Measurements from ENCODE around the gene CAPN14. TPM values are rescaled to one million over a fixed set of nuclear protein-coding genes. Genes with fewer than 3 reads are reported as not detected.

The CAPN14 gene
- total RNA-seq, 1 experiment from 2014 or later, result 0.05 TPM

- Histone ChIP-seq H3K4me1 (ENCODE audit: control insufficient read depth, insufficient read depth, low read length) (no peaks in the 10 kb centered on the region; the same call in 1 of the 2 replicates), H3K27ac (ENCODE audit: low read length) (no peak overlapping the region), H3K27me3 (ENCODE audit: control insufficient read depth, insufficient read depth, low read length) (peaks cover 36% of the 10 kb centered on the region), H3K4me3 (ENCODE audit: low read depth in 2 of 2, low read length in 2 of 2) (no peak overlapping the region), H3K36me3 (ENCODE audit: control insufficient read depth, insufficient read depth, low read length) (no peaks in the 10 kb centered on the region), H3K9me3 (ENCODE audit: control insufficient read depth, insufficient read depth, low read depth, low read length) (no peaks in the 10 kb centered on the region)
- no TSS peak for BruUV-seq (replicated peaks)
- CTCF ChIA-PET, result no interaction called here
- intact Hi-C loops (cut with micrococcal nuclease; ENCODE audit: unreplicated experiment) (no loop called here), in situ Hi-C loops (cut with HindIII; ENCODE audit: low pct_unique_long_range_greater_than_20kb, low sequenced_read_pairs) (no loop called here)
- TF ChIP-seq SIN3A (IDR thresholded peaks at IDR 0.05; ENCODE audit: borderline replicate concordance, insufficient read depth, low read depth, low read length), result no peak
- TF ChIP-seq POLR2AphosphoS5 (IDR thresholded peaks at IDR 0.05; ENCODE audit: low read depth, low read length), result no peak
- TF ChIP-seq, protein P1, sequence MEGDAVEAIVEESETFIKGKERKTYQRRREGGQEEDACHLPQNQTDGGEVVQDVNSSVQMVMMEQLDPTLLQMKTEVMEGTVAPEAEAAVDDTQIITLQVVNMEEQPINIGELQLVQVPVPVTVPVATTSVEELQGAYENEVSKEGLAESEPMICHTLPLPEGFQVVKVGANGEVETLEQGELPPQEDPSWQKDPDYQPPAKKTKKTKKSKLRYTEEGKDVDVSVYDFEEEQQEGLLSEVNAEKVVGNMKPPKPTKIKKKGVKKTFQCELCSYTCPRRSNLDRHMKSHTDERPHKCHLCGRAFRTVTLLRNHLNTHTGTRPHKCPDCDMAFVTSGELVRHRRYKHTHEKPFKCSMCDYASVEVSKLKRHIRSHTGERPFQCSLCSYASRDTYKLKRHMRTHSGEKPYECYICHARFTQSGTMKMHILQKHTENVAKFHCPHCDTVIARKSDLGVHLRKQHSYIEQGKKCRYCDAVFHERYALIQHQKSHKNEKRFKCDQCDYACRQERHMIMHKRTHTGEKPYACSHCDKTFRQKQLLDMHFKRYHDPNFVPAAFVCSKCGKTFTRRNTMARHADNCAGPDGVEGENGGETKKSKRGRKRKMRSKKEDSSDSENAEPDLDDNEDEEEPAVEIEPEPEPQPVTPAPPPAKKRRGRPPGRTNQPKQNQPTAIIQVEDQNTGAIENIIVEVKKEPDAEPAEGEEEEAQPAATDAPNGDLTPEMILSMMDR (IDR thresholded peaks at IDR 0.05), result no peak
- TF ChIP-seq, protein P2, sequence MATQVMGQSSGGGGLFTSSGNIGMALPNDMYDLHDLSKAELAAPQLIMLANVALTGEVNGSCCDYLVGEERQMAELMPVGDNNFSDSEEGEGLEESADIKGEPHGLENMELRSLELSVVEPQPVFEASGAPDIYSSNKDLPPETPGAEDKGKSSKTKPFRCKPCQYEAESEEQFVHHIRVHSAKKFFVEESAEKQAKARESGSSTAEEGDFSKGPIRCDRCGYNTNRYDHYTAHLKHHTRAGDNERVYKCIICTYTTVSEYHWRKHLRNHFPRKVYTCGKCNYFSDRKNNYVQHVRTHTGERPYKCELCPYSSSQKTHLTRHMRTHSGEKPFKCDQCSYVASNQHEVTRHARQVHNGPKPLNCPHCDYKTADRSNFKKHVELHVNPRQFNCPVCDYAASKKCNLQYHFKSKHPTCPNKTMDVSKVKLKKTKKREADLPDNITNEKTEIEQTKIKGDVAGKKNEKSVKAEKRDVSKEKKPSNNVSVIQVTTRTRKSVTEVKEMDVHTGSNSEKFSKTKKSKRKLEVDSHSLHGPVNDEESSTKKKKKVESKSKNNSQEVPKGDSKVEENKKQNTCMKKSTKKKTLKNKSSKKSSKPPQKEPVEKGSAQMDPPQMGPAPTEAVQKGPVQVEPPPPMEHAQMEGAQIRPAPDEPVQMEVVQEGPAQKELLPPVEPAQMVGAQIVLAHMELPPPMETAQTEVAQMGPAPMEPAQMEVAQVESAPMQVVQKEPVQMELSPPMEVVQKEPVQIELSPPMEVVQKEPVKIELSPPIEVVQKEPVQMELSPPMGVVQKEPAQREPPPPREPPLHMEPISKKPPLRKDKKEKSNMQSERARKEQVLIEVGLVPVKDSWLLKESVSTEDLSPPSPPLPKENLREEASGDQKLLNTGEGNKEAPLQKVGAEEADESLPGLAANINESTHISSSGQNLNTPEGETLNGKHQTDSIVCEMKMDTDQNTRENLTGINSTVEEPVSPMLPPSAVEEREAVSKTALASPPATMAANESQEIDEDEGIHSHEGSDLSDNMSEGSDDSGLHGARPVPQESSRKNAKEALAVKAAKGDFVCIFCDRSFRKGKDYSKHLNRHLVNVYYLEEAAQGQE (IDR thresholded peaks at IDR 0.05; ENCODE audit: insufficient read depth in 1 of 2, low read depth in 2 of 2, low read length in 1 of 2), result no peak
- no peak for TF ChIP-seq TCF7L2 (IDR thresholded peaks at IDR 0.05; ENCODE audit: low read depth, low read length)
- no peak for DNase-seq (ENCODE audit: low read depth, low spot score)
- POLR2A ChIA-PET, result interaction anchor here (0.6 kb wide), 1 partner anchor 775 kb away, joined by 19 read pairs; no protein-coding TSS in a partner anchor
- ATAC-seq, result no peak
Observed at GRCh38 chr2:31140151-31140550, 77.2 kb downstream of the CAPN14 start.

- in situ Hi-C loops (cut with HindIII; ENCODE audit: low pct_unique_long_range_greater_than_20kb, low sequenced_read_pairs) (no loop called here), intact Hi-C loops (cut with micrococcal nuclease; ENCODE audit: unreplicated experiment) (no loop called here)
- Histone ChIP-seq H3K36me3 (ENCODE audit: control insufficient read depth, insufficient read depth, low read length) (no peaks in the 10 kb centered on the region), H3K4me3 (ENCODE audit: low read depth in 2 of 2, low read length in 2 of 2) (no peak overlapping the region), H3K4me1 (ENCODE audit: control insufficient read depth, insufficient read depth, low read length) (no peaks in the 10 kb centered on the region; the same call in 1 of the 2 replicates), H3K27ac (ENCODE audit: low read length) (no peak overlapping the region), H3K9me3 (ENCODE audit: control insufficient read depth, insufficient read depth, low read depth, low read length) (no peaks in the 10 kb centered on the region), H3K27me3 (ENCODE audit: control insufficient read depth, insufficient read depth, low read length) (peaks cover 38% of the 10 kb centered on the region)
- ChIA-PET POLR2A (no interaction called here), CTCF (no interaction called here)
- no peak for TF ChIP-seq POLR2AphosphoS5 (IDR thresholded peaks at IDR 0.05; ENCODE audit: low read depth, low read length)
- TF ChIP-seq SIN3A (IDR thresholded peaks at IDR 0.05; ENCODE audit: borderline replicate concordance, insufficient read depth, low read depth, low read length), result no peak
- TF ChIP-seq, protein P2 (IDR thresholded peaks at IDR 0.05; ENCODE audit: insufficient read depth in 1 of 2, low read depth in 2 of 2, low read length in 1 of 2), result no peak
- TF ChIP-seq, protein P1 (IDR thresholded peaks at IDR 0.05), result no peak
- TF ChIP-seq TCF7L2 (IDR thresholded peaks at IDR 0.05; ENCODE audit: low read depth, low read length), result no peak
- ATAC-seq (no peak), DNase-seq (ENCODE audit: low read depth, low spot score) (no peak)
- BruUV-seq (replicated peaks), result no TSS peak
Observed at GRCh38 chr2:31139671-31140070, 77.6 kb downstream of the CAPN14 start.

All from Panc1 (cell line).